ENCODE measurements around the gene UFL1.

UFL1 gene

GRCh38 chr6:96509281-96509680, 12.3 kb upstream of the UFL1 start:
- no peak for DNase-seq (ENCODE audit: low read depth)
- H3K4me3 ChIP-seq (ENCODE audit: low read depth, low read length) = no peak overlapping the region
- TF ChIP-seq, protein P1, sequence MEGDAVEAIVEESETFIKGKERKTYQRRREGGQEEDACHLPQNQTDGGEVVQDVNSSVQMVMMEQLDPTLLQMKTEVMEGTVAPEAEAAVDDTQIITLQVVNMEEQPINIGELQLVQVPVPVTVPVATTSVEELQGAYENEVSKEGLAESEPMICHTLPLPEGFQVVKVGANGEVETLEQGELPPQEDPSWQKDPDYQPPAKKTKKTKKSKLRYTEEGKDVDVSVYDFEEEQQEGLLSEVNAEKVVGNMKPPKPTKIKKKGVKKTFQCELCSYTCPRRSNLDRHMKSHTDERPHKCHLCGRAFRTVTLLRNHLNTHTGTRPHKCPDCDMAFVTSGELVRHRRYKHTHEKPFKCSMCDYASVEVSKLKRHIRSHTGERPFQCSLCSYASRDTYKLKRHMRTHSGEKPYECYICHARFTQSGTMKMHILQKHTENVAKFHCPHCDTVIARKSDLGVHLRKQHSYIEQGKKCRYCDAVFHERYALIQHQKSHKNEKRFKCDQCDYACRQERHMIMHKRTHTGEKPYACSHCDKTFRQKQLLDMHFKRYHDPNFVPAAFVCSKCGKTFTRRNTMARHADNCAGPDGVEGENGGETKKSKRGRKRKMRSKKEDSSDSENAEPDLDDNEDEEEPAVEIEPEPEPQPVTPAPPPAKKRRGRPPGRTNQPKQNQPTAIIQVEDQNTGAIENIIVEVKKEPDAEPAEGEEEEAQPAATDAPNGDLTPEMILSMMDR (IDR thresholded peaks at IDR 0.05; ENCODE audit: low read depth, low read length, missing control alignments) = no peak

DNA sequence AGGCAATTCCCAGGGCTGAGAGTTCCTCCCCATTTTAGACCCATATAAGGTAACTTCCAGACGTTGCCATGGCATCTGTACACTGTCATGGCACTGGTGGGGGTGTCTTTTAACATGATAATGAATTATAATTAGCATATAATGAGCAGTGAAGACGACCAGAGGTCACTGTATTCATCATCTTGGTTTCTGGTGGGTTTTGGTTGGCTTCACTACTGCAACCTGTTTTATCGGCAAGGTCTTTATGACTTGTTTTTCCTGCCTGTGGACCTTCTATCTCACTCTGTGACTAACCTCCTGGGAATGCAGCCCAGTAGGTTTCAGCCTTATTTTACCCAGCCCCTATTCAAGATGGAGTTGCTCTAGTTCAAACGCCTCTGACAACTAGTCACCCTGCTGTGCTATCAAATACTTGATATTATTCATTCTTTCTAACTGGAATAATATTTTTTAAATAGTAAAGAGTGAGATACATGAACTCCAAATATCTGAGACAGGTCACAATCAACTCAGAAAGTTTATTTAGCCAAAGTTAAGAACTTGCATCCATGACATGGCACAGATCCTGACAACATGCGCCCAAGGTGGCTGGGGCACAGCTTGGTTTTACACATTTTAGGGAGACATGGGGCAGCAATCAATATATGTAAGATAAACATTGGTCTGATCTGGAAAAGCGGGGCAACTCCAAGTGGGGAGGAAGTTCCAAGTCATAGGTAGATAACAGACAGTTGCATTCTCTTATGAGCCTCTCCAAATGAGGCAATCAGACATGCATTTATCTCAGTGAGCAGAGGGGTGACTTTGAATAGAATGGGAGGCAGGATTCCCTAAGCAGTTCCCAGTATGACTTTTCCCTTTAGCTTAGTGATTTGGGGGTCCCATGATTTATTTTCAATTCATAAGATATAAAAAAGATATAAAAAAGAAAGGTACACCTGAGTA, 1.2 kb upstream of the UFL1 start:
- DNase-seq (ENCODE audit: low read depth) = no peak
- peak overlapping the region; percentile 98 for H3K4me3 ChIP-seq (ENCODE audit: low read depth, low read length)
- TF ChIP-seq, protein P1 (IDR thresholded peaks at IDR 0.05; ENCODE audit: low read depth, low read length, missing control alignments) = no peak

GRCh38 chr6:96521306-96521643, 331 bp upstream of the UFL1 start:
- no peak for DNase-seq (ENCODE audit: low read depth)
- TF ChIP-seq, protein P1 (IDR thresholded peaks at IDR 0.05; ENCODE audit: low read depth, low read length, missing control alignments) = no peak
- H3K4me3 ChIP-seq (ENCODE audit: low read depth, low read length) = peak overlapping the region; percentile 98

- TF ChIP-seq, protein P1 (IDR thresholded peaks at IDR 0.05; ENCODE audit: low read depth, low read length, missing control alignments) = no peak
- peak; percentile 16 for DNase-seq (ENCODE audit: low read depth)
- peak overlapping the region; percentile 98 for H3K4me3 ChIP-seq (ENCODE audit: low read depth, low read length)
Observed at GRCh38 chr6:96522465-96523009, 931 bp downstream of the UFL1 start.

DNA sequence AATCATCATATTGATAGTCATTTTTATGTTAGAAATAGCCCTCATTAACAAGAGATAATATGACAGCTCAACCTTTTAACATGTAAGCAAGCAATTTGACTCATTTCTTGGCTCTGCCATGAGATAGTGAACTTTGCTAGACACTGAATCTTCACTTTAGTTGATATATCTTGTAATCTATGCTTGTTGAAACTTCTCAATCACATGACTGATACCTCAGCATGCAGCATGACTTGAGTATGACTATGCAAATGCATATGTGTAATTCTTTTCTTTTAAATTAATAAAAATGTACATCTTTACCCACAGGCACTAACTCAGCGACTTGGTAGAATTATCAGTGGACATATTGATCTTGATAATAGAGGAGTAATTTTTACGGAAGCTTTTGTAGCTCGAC, 6.6 kb downstream of the UFL1 start:
- TF ChIP-seq, protein P1 (IDR thresholded peaks at IDR 0.05; ENCODE audit: low read depth, low read length, missing control alignments) = no peak
- DNase-seq (ENCODE audit: low read depth) = no peak
- H3K4me3 ChIP-seq (ENCODE audit: low read depth, low read length) = no peak overlapping the region

DNA sequence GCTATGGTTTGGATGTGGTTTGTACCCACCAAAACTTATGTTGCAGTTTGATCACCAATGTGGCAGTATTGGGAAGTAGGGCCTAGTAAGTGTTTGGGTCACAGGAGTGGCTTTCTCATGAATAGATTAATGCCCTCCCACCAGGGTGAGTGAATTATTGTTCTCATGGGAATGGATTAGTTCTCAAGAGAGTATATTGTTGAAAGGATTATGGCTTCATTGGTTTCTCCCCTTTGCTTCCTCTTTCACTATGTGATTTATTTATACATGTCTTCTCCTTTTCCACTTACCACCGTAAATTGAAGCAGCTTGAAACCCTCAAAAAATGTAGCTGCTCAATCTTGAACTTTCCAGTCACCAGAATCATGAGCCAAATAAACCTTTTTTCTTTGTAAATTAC, 10.8 kb downstream of the UFL1 start:
- TF ChIP-seq, protein P1 (IDR thresholded peaks at IDR 0.05; ENCODE audit: low read depth, low read length, missing control alignments) = no peak
- H3K4me3 ChIP-seq (ENCODE audit: low read depth, low read length) = no peak overlapping the region
- no peak for DNase-seq (ENCODE audit: low read depth)

All from GM12864 (cell line).